GM12878 (cell line): Measurements from ENCODE around the gene TMEM131L. TPM values are rescaled to one million over a fixed set of nuclear protein-coding genes. Genes with fewer than 3 reads are reported as not detected.

Experiments
- ATAC-seq: fragments of 200-7000 bp; cut with Tn5 transposase; 3 replicates; pipeline ENCODE4 v1.9.1; 2020; ENCODE audit warnings: mild to moderate bottlenecking, moderate library complexity
- BruUV-seq: library from RNA; stranded (reverse); fragments of 400-500 nt; replicated peaks from 2 replicates; lab custom pipeline; 2021; lab: Mats Ljungman, UMichigan
- CTCF ChIA-PET: fragments of 300-600 bp; sonication (Branson Sonifier 250); formaldehyde crosslinking; extraction: SDS; loops from one replicate; lab custom pipeline; 2021; ENCODE audit warnings: inconsistent platforms; lab: Yijun Ruan, JAX
- POLR2A ChIA-PET: fragments of 350-600 bp; formaldehyde crosslinking; extraction: SDS; loops from one replicate; lab custom pipeline; 2021; ENCODE audit warnings: inconsistent platforms; lab: Charles Lee
- RAD21 ChIA-PET: fragments of 300-600 bp; sonication (Branson Sonifier 250); formaldehyde crosslinking; loops from one replicate; lab custom pipeline; 2023; ENCODE audit warnings: antibody characterized with exemption; ENCODE audit not compliant: unreplicated experiment; lab: Charles Lee
- SMC1A ChIA-PET: fragments of 300-600 bp; sonication (Branson Sonifier 250); formaldehyde crosslinking; loops from one replicate; lab custom pipeline; 2023; ENCODE audit not compliant: unreplicated experiment, uncharacterized antibody; lab: Charles Lee
- DNase-seq: peaks from one replicate; pipeline ENCODE4 v3.0.0-alpha.2; 2011; ENCODE audit warnings: low read depth, low spot score
- FAIRE-seq: peaks from 3 replicates; lab custom pipeline; 2011; peaks lifted over from hg19 to GRCh38; lab: Jason Lieb, UNC
- H2AFZ ChIP-seq: 2 replicates; pipeline ENCODE4 v1.6.0; 2011; ENCODE audit warnings: low read depth, low read length, control low read depth; ENCODE audit not compliant: control insufficient read depth
- H3K27ac ChIP-seq: 2 replicates; pipeline ENCODE4 v1.5.1; 2011; ENCODE audit warnings: control low read depth; ENCODE audit not compliant: control insufficient read depth, insufficient read depth
- H3K27me3 ChIP-seq, 2 experiments: replicated peaks in 1 of 2; 2 replicates each; pipeline versions ENCODE4 v1.6.0 to v1.6.1; 2011; ENCODE audit warnings: low read length in 1 of 2; ENCODE audit not compliant: control insufficient read depth in 2 of 2, insufficient read depth in 2 of 2
- H3K36me3 ChIP-seq, 2 experiments: 2 replicates each; pipeline ENCODE4 v1.5.1; 2011; ENCODE audit warnings: low read length in 1 of 2; ENCODE audit not compliant: control insufficient read depth in 2 of 2, insufficient read depth in 2 of 2
- H3K4me1 ChIP-seq: 2 replicates; pipeline ENCODE4 v1.6.1; 2011; ENCODE audit warnings: mild to moderate bottlenecking, low read length, moderate library complexity, mixed read lengths; ENCODE audit not compliant: control insufficient read depth, insufficient read depth
- H3K4me2 ChIP-seq: 2 replicates; pipeline ENCODE4 v1.6.0; 2011; ENCODE audit warnings: control low read depth; ENCODE audit not compliant: control insufficient read depth, insufficient read depth
- H3K4me3 ChIP-seq: fragments of 200-600 bp; sonication (generic); 2 replicates; pipeline ENCODE4 v1.5.1; 2016
- H3K79me2 ChIP-seq: 2 replicates; pipeline ENCODE4 v1.6.0; 2011; ENCODE audit warnings: low read length; ENCODE audit not compliant: control insufficient read depth, insufficient read depth
- H3K9ac ChIP-seq: 2 replicates; pipeline ENCODE4 v1.8.0; 2011; ENCODE audit warnings: low read length, control low read depth, mixed read lengths; ENCODE audit not compliant: control insufficient read depth, insufficient read depth
- H3K9me3 ChIP-seq: replicated peaks from 3 replicates; pipeline ENCODE4 v1.5.1; 2011; ENCODE audit warnings: mild to moderate bottlenecking, low read length; ENCODE audit not compliant: control insufficient read depth, insufficient read depth
- H4K20me1 ChIP-seq: 2 replicates; pipeline ENCODE4 v1.6.0; 2011; ENCODE audit not compliant: control insufficient read depth, insufficient read depth
- BHLHE40 ChIP-seq, 2 experiments: fragments of 450-650 bp in 1 of 2; IDR thresholded peaks; 2 replicates each; pipeline ENCODE4 v1.6.1; 2011 to 2017; ENCODE audit warnings: low read depth in 2 of 2, borderline replicate concordance in 1 of 2, improper control_type of control experiment in 1 of 2, low read length in 1 of 2, mild to moderate bottlenecking in 1 of 2
- CBX5 ChIP-seq: sonication (generic); IDR thresholded peaks from 2 replicates; pipeline ENCODE4 v1.6.1; 2016; ENCODE audit warnings: low read depth, moderate library complexity, mild to moderate bottlenecking, inconsistent platforms
- GATAD2B ChIP-seq: fragments of 450-650 bp; conservative IDR thresholded peaks from 2 replicates; pipeline ENCODE4 v1.6.1; 2017; ENCODE audit warnings: low read depth, mild to moderate bottlenecking, moderate library complexity
- HDAC6 ChIP-seq: fragments of 200-600 bp; sonication (generic); IDR thresholded peaks from one replicate; pipeline ENCODE4 v1.8.0; 2017; ENCODE audit warnings: antibody characterized with exemption; ENCODE audit not compliant: unreplicated experiment
- MEF2A ChIP-seq: IDR thresholded peaks from 2 replicates; pipeline ENCODE4 v1.6.1; 2011; ENCODE audit warnings: low read depth, mild to moderate bottlenecking, low read length, moderate library complexity; ENCODE audit not compliant: insufficient read depth
- MXI1 ChIP-seq: fragments of 150-350 bp; IDR thresholded peaks from 2 replicates; pipeline ENCODE4 v1.6.1; 2011; ENCODE audit warnings: low read depth, mild to moderate bottlenecking, inconsistent platforms, low read length, improper control_type of control experiment
- NBN ChIP-seq: fragments of 450-650 bp; IDR thresholded peaks from 2 replicates; pipeline ENCODE4 v1.6.1; 2016
- NFYB ChIP-seq: IDR thresholded peaks from 2 replicates; pipeline ENCODE4 v1.6.1; 2011; ENCODE audit warnings: low read depth, mild to moderate bottlenecking, low read length, improper control_type of control experiment, moderate library complexity; ENCODE audit not compliant: insufficient read depth
- NRF1 ChIP-seq: conservative IDR thresholded peaks from 2 replicates; pipeline ENCODE4 v1.6.1; 2011; ENCODE audit warnings: mild to moderate bottlenecking, low read depth, low read length, improper control_type of control experiment
- PAX8 ChIP-seq: fragments of 450-650 bp; IDR thresholded peaks from 2 replicates; pipeline ENCODE4 v1.6.1; 2017; ENCODE audit warnings: mild to moderate bottlenecking, moderate library complexity
- POU2F2 ChIP-seq: IDR thresholded peaks from 3 replicates; pipeline ENCODE4 v1.6.1; 2011; ENCODE audit warnings: low read depth, mild to moderate bottlenecking, low read length, borderline replicate concordance
- SKIL ChIP-seq: fragments of 450-650 bp; IDR thresholded peaks from 2 replicates; pipeline ENCODE4 v1.6.1; 2017; ENCODE audit warnings: mild to moderate bottlenecking, low read depth, inconsistent platforms; ENCODE audit not compliant: poor library complexity, severe bottlenecking
- TCF12 ChIP-seq: IDR thresholded peaks from 2 replicates; pipeline ENCODE4 v1.6.1; 2011; ENCODE audit warnings: low read depth, mild to moderate bottlenecking, low read length
- USF1 ChIP-seq: IDR thresholded peaks from 2 replicates; pipeline ENCODE4 v1.6.1; 2011; ENCODE audit warnings: borderline replicate concordance, low read depth, mild to moderate bottlenecking, moderate library complexity, mixed read lengths, low read length; ENCODE audit not compliant: insufficient read depth; ENCODE audit errors: extremely low read length
- WGBS: methylation state at CpG from one replicate; pipeline ENCODE4 v1.1.6; 2016; ENCODE audit warnings: low lambda C conversion rate; ENCODE audit not compliant: insufficient replicate concordance, insufficient coverage; ENCODE audit errors: missing lambda C conversion rate; 5-methylcytosine and 5-hydroxymethylcytosine counted together
- in situ Hi-C: fragments of 300-500 bp; cut with MboI; formaldehyde crosslinking; loops from 9 replicates; pipeline ENCODE4 v1.14.3; 2018; ENCODE audit warnings: mixed read lengths
- intact Hi-C: fragments of 100-400 bp; cut with micrococcal nuclease; formaldehyde crosslinking; loops from one replicate; pipeline ENCODE4 v1.14.2; 2022; ENCODE audit not compliant: unreplicated experiment
- polyA plus RNA-seq, 11 experiments: library from polyadenylated mRNA; depleted of rRNA in 4 of 11; unstranded in 6 of 11; stranded (reverse) in 5 of 11; fragments of >200 nt; fragmentation: Nextera tagmentation in 4 of 11; fragmentation: Illumina TruSeq in 1 of 11; extraction: Ambion mirVana in 4 of 11; extraction: Trizol in 1 of 11; gene quantifications; 1 replicate in 1 of 11; 2 replicates in 10 of 11; pipeline versions ENCODE4 v1.2.1 to v1.2.3, GENCODE V29; 2011 to 2016; ENCODE audit warnings: inconsistent platforms in 2 of 11, missing spikeins in 2 of 11, low read depth in 1 of 11
- total RNA-seq, 4 experiments: library from RNA; depleted of rRNA in 3 of 4; stranded (reverse); fragments of >200 nt in 3 of 4; fragmentation: Illumina TruSeq in 1 of 4; extraction: Trizol in 1 of 4; gene quantifications; 2 replicates each; pipeline versions ENCODE4 v1.2.1 to v1.2.3, GENCODE V29; 2013 to 2021
- TF ChIP-seq, protein P1 (sequence below): fragments of 450-650 bp; IDR thresholded peaks from 2 replicates; pipeline ENCODE4 v1.6.1; 2017; ENCODE audit warnings: mild to moderate bottlenecking, moderate library complexity
- TF ChIP-seq, protein P2 (sequence below): fragments of 450-650 bp; IDR thresholded peaks from 2 replicates; pipeline ENCODE4 v1.6.1; 2017; ENCODE audit warnings: borderline replicate concordance

The TMEM131L gene
- total and polyA plus RNA-seq, 10 of the 15 experiments (the other 5 are each of a cell fraction or from before 2014, with no cell fraction given) = 8.5 to 101 (median 74.4) TPM

- Histone ChIP-seq H3K27ac (no peak overlapping the region), H3K4me3 (no peak overlapping the region), H2AFZ (no peak overlapping the region), H3K9ac (no peak overlapping the region), H3K27me3 (no peaks in the 10 kb centered on the region), H3K36me3 (no peaks in the 10 kb centered on the region), H3K79me2 (no peaks in the 10 kb centered on the region), H3K4me1 (no peaks in the 10 kb centered on the region), H3K9me3 (no peaks in the 10 kb centered on the region), H4K20me1 (no peaks in the 10 kb centered on the region), H3K4me2 (no peak overlapping the region)
- ChIA-PET SMC1A (no interaction called here), POLR2A (interaction anchor here (1.4 kb wide), 1 partner anchor 12 kb away, joined by 5 read pairs; no protein-coding TSS in a partner anchor), RAD21 (no interaction called here), CTCF (interaction anchor here (1.0 kb wide), 1 partner anchor 291 kb away, joined by 3 read pairs; no protein-coding TSS in a partner anchor)
- WGBS = 0% methylated on average over 1 of the region's 1 CpG
- intact Hi-C loops = no loop called here
- BruUV-seq = no TSS peak
- FAIRE-seq (no peak), DNase-seq (no peak), ATAC-seq (no peak)
- in situ Hi-C loops = no loop called here
- TF ChIP-seq USF1 (no peak), POU2F2 (no peak), MEF2A (no peak), HDAC6 (no peak), CBX5 (no peak), NBN (no peak), PAX8 (no peak), TCF12 (no peak), NFYB (no peak), MXI1 (no peak), BHLHE40 (IDR thresholded peaks at IDR 0.05; ENCODE audit: borderline replicate concordance in 1 of 2, low read depth in 2 of 2, low read length in 1 of 2) (no peak), SKIL (no peak), GATAD2B (no peak), NRF1 (no peak)
- TF ChIP-seq, protein P1, sequence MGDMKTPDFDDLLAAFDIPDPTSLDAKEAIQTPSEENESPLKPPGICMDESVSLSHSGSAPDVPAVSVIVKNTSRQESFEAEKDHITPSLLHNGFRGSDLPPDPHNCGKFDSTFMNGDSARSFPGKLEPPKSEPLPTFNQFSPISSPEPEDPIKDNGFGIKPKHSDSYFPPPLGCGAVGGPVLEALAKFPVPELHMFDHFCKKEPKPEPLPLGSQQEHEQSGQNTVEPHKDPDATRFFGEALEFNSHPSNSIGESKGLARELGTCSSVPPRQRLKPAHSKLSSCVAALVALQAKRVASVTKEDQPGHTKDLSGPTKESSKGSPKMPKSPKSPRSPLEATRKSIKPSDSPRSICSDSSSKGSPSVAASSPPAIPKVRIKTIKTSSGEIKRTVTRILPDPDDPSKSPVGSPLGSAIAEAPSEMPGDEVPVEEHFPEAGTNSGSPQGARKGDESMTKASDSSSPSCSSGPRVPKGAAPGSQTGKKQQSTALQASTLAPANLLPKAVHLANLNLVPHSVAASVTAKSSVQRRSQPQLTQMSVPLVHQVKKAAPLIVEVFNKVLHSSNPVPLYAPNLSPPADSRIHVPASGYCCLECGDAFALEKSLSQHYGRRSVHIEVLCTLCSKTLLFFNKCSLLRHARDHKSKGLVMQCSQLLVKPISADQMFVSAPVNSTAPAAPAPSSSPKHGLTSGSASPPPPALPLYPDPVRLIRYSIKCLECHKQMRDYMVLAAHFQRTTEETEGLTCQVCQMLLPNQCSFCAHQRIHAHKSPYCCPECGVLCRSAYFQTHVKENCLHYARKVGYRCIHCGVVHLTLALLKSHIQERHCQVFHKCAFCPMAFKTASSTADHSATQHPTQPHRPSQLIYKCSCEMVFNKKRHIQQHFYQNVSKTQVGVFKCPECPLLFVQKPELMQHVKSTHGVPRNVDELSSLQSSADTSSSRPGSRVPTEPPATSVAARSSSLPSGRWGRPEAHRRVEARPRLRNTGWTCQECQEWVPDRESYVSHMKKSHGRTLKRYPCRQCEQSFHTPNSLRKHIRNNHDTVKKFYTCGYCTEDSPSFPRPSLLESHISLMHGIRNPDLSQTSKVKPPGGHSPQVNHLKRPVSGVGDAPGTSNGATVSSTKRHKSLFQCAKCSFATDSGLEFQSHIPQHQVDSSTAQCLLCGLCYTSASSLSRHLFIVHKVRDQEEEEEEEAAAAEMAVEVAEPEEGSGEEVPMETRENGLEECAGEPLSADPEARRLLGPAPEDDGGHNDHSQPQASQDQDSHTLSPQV = no peak
- TF ChIP-seq, protein P2, sequence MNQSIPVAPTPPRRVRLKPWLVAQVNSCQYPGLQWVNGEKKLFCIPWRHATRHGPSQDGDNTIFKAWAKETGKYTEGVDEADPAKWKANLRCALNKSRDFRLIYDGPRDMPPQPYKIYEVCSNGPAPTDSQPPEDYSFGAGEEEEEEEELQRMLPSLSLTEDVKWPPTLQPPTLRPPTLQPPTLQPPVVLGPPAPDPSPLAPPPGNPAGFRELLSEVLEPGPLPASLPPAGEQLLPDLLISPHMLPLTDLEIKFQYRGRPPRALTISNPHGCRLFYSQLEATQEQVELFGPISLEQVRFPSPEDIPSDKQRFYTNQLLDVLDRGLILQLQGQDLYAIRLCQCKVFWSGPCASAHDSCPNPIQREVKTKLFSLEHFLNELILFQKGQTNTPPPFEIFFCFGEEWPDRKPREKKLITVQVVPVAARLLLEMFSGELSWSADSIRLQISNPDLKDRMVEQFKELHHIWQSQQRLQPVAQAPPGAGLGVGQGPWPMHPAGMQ = no peak
Measured at GRCh38 chr4:153458969-153459368, 7.2 kb upstream of the TMEM131L start.
